NCI-H1417 treated with DMSO at 0.1 percent for 48 hours (cell line): Measurements from ENCODE around the gene UTS2B.
A peak's percentile ranks its signal among the peaks of the same experiment; 100 is the strongest.

ENCODE experiments used
- DNase-seq: peaks from one replicate; lab custom pipeline; 2025; lab: John Stamatoyannopoulos, UW

UTS2B gene

GRCh38 chr3:191352014-191352413 lies 21.7 kb upstream of the UTS2B start:
- no peak for DNase-seq

- DNase-seq = no peak
These were observed 20.2 kb upstream of the UTS2B start for GRCh38 chr3:191350396-191351090.

GRCh38 chr3:191348098-191348497 lies 17.8 kb upstream of the UTS2B start:
- DNase-seq = no peak

GRCh38 chr3:191347228-191347627 lies 16.9 kb upstream of the UTS2B start:
- no peak for DNase-seq

DNA sequence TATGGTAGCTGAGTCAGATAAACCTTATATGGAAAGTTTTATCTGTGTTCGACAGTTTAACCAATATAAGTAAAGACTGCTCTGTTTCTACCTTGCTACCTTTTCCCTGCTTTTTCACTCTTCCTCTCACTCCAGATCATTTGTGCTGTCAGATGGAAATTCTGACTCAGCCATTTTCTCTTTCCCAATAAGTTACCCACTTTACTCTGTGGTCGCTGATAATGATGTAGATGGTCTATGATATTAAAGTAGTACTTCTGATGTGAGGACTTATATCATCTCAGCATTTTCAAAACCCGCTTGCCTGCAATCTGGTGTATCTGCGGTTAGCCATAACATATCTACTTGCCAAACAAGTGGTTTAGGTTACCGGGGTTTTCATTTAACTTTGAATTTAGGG lies 15.0 kb upstream of the UTS2B start:
- DNase-seq = no peak

DNA sequence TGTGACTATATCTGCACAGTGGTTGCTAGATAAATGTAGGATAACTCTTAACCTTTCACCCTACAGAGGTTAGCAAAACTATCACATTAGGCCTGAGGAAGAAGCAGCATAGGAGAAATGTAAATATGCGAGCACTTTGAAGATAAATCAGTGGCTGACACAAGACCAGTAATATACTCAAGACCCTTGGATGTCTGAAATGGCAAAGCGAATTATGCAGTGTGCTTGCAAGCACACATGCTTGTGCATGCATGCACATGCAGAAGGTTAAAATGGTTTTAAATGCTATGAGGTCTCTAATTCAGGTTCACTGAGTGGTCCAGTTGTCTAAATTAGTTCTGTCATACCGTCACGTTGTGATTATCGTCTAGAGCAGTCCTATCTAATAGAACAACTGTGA lies 13.6 kb upstream of the UTS2B start:
- DNase-seq = no peak

DNA sequence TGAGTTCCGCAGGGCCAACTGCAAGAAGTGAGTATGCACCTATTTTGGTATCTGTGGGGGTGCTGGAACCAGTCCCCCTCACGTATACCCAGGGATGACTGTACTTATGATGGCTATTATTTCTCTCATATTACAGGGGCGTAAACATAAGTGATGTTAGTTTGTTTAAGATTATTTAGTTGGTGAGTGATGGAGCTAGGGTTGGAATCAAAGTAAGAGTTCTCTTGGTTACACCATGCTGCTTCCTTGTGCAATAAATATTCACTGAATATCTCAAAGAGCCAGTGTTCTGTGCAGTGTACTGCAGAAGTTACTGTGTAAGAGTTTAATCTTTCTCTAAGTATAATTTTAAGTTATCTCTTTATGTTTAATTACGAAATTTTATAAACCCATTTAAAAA lies 12.8 kb upstream of the UTS2B start:
- no peak for DNase-seq

DNA sequence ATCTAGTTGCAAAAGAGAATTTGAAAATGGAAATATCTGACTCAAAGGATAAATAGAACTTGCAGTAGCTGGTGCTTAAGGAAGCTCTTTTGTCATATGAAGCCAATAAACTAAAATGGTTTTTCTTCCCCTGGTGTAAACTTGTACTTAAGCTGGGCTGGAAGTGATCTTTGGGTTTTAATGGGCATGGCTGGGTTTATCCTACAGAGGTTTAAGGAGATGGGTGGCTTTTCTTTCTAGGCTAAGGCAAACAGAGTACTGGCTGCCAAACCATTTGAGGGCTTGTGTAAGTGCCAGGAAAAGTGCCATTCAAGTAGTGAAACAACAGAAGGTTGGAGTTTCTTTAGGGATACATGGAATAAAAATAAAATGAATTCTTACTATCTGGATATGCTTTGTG lies 12.1 kb upstream of the UTS2B start:
- no peak for DNase-seq

DNA sequence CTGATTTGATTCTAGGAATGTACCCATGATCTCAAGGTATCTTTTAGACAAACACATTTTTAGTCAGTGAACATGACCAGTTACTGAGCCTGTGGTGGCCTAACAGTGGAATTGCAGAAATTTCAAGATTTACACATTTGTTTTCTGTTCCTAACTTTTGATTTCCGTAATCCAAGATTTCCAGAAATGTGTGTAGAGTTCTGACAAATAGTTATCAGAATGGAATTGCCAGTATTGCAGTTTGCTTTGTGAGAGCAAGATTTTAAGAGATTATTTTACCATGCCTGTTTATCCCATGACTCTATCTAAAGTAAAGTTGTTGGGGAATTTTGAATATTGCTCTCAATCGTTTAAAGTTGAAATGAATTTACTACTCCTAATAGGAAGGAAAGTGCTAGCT lies 11.7 kb upstream of the UTS2B start:
- DNase-seq = no peak

DNA sequence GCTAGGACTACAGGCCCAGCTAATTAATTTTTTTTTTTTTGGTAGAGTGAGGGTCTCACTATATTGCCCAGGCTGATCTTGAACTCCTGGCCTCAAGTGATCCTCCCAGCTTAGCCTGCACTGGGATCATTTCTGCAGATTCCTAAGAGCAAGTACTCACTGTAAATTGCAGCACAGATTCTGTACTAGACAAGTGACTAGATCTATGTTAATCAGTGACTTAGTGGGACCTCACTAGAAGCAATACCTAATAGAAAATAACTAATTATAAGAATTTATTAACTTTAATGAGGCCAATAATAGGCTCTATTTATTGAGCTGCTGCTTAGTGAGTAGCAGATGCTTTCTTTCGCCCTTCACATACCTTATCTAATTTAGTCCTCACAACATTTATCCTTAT lies 10.6 kb upstream of the UTS2B start:
- no peak for DNase-seq

- no peak for DNase-seq
These were observed 10.0 kb upstream of the UTS2B start for GRCh38 chr3:191340351-191340750.

DNA sequence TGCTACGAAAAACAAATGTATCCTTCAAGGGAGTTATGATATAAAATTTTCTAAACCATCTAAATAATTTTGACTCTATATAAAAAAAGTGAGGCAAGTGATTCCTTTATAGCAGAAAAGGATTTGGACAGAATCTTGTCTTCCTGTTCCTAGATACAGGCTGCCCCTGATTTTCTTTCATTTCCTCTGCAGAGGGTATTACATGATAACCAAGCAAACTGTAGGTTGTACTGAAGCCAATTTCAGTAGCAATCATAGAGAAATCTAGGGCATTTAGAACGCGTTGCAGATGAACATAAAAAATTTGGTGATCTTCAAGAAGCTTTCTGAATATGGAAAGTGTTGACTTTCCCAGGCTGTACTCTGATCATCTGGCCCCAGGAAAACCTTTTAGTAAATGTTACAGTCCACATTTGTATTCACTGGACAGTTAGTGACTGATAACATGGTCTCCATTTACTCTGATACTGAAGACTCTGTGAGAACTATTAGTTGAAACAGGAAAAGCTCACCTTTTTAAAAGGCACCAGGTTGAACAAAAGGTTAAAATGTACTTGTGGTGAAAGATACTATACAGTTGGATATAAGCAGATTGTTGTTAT lies 9.1 kb upstream of the UTS2B start:
- DNase-seq = no peak

- DNase-seq = no peak
These were observed 7.8 kb upstream of the UTS2B start for GRCh38 chr3:191338177-191338488.

DNA sequence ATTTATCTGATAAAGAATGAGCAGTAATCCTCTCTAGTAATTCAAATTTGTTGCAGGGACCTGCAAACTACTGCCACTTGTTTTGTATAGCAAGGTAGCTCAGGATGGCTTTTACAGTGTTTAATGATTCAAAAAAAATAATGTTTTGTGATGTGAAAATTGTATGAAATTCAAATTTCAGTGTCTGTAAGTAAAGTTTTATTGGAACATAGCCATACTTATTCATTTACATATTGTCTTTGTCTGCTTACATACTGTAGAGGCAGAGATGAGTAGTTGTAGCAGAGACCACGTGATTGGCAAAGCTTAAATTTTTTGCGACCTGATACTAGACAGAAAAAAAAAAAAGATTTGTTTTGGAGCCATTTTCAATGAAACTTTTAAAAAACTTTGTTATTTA lies 6.5 kb upstream of the UTS2B start:
- DNase-seq = no peak

DNA sequence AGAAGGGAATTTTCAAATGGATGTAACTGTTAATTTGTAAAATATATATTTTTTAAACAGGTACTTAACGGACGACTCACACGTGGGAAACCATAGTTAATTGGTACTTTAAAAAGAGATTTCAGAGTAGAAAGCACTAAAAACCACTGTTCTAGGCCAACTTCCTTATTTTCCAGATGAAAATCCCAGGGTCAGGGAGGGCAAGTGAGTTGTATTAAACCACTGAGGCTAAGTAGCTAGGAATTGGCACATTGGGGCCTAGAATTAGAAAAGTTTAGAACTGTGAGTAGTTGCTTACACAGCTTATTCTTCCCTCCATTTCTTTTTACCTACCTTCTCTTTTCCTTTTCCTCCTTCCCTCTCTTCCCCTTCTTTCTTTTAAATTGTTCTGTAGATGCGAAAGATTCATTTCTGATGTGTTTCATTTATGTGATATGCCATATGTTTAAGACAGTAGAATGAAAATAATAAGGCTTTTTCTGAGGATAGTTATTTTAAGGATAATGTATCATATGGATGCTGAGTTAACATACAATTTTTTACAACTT lies 4.1 kb upstream of the UTS2B start:
- no peak for DNase-seq

DNA sequence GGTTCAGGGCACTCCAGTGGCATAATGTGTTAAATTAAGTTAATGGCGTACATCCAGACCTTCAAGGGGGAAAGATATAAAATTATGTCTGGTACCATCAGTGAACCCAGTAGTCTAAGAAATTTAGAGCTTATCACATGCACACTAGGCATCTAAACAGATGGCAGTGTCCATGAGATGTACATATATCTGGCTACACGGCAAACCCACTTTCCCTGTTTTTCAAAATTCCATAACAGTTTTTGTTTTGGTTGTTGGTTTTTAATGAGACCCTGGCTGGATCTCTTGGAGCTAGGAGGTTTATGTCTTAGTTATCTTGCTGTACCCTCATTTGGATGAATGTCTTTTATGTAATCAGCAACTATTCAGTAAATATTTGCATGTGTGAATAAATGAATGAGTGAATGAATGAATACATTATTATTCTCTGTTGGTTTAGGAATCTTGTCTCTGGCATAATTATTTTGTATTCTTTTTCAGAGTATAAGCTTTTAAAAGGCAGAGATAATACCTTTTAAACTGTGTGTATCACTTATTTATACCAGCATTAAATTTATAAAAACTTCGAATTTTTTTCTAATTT lies 3.1 kb upstream of the UTS2B start:
- no peak for DNase-seq

GRCh38 chr3:191331388-191331787 lies 1.1 kb upstream of the UTS2B start:
- DNase-seq = no peak

DNA sequence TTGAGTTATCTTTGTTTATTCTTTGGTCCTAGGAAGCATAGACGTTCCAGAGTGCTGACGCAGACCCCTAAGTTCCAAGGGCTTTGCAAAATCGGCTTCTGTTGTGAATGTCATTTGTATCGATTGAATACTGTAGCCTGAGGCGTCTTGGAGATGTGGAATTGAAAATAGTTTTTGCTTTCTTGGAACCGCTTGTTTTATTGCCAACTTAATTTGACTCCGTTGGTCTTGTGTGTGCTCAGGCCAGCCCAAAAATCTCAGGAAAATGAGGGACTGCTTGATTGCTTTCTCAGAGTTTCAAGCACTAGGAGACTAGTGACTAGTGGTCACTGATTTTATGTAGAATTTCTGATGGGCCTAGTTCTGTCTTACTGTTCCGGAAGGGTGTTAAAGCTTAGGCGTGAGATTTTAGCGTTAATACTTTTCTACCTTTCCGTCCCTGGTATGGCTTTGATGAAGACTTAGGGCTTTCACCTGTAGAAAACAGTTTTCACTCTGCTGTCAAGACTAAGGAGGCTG lies 263 bp upstream of the UTS2B start:
- DNase-seq = no peak

DNA sequence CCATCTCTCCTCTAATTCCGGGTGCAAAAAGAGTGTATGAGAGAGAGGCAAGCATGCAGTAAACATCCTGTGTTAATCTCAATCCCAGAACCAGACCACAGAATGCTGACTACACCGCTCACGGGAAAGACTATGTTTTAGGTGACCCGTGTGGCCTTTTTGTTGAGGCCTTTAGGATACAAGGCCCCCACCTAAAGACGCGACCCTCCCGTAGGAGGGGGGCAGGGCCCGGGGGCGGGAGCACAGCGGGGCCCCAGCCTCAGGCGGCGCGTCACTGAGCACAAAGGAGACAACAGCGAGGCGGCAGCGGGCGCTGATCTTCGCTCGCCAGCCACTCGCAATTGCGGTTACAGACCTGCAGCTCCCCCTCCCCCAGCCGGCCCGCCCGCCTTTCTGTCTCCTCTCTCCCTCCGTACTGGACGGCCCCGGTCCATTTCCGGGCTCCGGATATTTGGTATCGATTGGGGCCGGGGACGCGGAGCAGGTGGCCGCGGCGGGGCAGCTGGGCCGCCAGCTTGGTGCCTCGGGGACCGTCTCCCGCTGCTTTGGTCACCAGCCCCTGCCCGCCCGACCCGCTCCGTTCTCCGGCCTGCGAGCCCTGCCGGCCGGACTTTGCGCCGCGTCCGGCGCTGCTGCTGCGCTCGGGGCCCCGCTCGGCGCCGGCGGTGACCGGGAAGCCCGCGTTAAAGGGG lies 1.2 kb downstream of the UTS2B start, which contains the start of gene CCDC50:
Gene CCDC50 (plus strand): TSS at position 433 of the 692 bp plus-strand sequence. CDS start 281 bp downstream, outside the sequence.
- peak; percentile 34 for DNase-seq

DNA sequence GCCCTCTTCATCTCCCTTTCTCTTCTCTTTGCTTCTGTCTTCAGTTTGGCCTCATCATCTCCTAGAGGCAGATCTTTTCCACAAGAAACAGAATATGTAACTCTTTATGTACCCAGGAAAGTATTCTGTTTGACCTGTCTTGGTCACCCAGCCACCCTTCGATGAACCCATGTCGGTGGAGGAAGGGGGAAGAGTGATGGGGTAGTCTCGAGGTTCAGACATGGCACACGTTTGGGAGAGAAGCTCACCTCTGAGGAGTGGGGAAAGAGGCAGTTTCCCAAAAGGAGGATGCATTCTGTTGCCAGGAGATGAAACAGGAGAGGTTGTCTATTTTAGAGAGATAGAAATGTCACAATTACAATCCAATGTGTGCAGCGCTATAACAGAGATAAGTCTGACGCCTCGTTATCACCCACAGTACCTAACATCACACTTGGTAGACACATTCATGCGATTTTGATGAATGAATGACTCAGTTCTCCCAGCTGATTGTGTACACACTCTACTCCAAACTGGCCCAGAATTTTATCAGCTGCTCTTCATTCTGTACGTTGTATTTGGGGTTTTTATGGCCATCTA lies 1.9 kb downstream of the UTS2B start:
- DNase-seq = no peak

DNA sequence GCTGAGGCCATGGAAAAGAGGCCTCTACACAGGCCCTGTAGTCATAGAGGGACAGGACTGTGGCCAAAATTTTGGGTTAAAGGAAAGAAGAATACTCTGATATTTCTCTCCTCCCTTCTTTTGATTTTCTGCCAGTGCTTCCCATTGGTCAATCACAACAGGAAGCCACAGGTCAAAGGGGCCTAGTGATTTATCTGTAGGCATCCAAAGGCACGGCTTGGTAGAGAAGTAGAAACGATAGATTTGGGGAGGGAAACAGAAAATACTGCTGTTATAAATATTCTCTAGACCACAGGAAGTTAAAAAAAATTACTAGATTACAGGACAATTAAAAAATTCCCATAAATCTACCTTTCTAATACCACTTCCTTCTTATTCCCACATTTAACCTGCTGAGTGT lies 2.8 kb downstream of the UTS2B start:
- no peak for DNase-seq

DNA sequence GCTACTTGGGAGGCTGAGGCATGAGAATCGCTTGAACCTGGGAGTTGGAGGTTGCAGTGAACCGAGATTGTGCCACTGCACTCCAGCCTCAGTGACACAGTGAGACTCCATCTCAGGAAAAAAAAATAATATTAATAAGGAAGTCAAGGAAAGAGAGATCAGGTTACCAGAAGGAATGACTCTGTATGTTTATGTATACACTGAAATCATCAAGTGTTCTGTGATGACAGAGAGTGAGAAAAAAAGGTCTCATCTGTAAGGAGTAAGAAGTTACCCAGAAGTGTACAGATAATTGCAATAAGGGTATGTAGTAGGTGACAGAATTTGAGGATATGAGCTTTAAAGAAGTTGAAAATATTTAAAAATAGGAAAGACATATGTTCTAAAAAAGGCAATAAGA lies 5.4 kb downstream of the UTS2B start:
- no peak for DNase-seq
